GM18858 (cell line): ENCODE measurements around the gene ZNF652.
"Not testable (repeated sequence)": the region's sequence is repeated elsewhere in the genome, so short reads cannot be mapped to it uniquely, and the experiment has no call there.

Source experiments
- ATAC-seq: cut with Tn5 transposase; IDR thresholded peaks from one replicate; pipeline ENCODE4 v1.9.1; 2021; ENCODE audit not compliant: unreplicated experiment

Gene ZNF652

DNA sequence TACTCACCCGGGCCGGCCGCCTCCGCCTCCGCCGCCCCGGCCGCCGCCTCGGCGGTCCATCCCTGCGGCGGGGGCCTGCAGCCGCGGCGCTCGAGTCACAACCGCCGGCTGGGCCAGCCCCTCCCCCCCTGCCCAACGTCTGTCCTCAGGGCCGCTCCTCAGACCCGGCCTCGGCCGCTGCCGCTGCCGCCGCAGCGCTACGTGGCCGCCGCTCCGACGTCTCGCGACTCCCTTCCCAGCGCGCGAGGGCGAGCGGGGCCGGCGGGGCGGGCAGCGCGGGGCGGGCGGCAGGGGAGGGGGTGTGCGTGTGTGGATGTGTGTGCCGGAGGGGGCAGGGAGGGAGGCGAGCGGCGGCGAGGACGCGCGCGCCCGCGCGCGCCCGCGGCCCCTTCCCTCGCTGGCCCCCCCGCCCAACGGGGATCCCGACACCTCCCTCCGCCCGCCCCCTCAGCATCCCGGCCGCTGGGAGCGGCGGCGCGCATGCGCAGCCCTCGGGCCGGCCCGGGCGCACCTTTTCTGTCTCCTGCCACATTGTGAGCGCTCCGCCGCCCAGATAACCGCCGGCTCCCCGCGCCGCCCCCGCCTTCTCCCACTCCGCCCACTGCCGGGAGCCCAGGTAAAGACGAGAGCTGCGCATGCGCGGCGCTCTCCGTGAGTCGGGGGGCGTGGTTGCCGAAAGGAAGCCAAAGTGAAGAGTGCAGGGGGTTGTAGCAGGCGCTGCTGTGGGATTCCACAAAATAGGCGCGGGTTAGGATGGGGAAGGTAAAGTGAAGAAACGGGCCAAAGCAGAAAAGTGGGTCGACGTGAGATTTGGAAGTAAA is at the start of gene ZNF652:
Gene ZNF652, minus strand, starts transcription at position 349 of the 821 bp plus-strand sequence. CDS start 44,525 bp downstream, outside the sequence.
- ATAC-seq, result peak; percentile 27

DNA sequence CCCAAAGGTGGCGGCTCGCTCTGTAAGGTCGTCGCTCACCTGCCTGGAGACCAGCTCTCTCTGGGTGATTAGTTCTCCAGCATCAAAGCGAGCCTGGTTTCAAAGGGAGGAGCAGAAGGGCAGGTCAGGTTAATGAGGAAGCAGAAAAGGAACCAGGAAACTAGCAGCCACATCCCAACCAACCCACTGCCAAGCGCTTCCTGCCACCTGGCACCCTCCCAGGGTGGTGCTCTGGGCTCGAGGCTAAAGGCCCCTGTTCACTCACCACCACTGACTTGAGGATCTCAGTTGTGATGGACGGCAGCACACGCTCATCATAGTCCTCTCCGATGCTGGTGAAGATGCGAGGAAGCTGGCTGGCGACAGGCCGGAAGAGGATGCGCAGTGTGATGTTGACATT is 47.0 kb upstream of the ZNF652 start:
- no peak for ATAC-seq

- no peak for ATAC-seq
These were observed 46.0 kb upstream of the ZNF652 start for GRCh38 chr17:49407981-49408501.

DNA sequence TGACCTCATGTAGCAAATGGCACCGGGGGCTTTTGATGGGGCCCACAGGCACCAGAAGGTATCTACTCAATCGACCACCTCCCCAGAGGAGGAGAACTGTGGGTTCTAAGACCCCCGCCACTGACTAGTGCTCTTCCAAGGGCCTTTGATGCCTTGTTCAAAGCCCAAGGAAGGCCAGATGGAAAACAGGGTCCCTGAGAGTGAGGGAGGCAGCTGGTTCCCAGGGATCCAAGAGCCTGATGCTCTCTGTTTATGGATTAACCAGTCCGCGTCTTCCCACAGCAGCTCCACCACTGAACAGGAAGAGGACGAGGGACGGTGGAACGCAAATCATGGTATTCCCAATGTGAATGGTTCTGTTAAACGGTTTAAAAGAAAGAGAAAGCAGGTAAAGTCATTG is 45.0 kb upstream of the ZNF652 start:
- no peak for ATAC-seq

GRCh38 chr17:49406421-49407061 is 44.5 kb upstream of the ZNF652 start:
- no peak for ATAC-seq

DNA sequence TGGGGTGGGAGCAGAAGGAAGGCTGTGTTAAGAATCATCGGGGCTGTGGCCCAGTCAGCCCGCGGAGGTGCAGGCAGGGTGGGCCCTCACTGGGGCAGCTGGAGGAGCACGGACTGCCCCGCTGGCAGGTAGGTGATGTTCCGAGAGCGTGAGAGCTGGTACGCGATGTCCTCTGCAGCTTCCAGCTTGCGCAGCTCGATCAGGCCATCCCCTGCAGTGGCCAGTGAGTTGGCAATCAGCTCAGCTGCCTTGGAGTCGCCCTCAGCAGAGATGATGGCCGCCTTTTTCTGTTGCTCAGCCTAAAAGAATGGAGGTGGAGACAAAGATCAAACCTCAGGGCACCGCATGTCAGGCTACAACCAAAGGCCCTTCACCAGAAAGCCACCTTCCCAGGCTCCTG is 42.9 kb upstream of the ZNF652 start:
- no peak for ATAC-seq

GRCh38 chr17:49404361-49404760 is 42.3 kb upstream of the ZNF652 start:
- ATAC-seq, result no peak

GRCh38 chr17:49403514-49404289 is 41.7 kb upstream of the ZNF652 start:
- ATAC-seq, result no peak

- no peak for ATAC-seq
These were observed 40.7 kb upstream of the ZNF652 start for GRCh38 chr17:49402706-49403105.

- ATAC-seq, result no peak
These were observed 40.0 kb upstream of the ZNF652 start for GRCh38 chr17:49401971-49402611.

DNA sequence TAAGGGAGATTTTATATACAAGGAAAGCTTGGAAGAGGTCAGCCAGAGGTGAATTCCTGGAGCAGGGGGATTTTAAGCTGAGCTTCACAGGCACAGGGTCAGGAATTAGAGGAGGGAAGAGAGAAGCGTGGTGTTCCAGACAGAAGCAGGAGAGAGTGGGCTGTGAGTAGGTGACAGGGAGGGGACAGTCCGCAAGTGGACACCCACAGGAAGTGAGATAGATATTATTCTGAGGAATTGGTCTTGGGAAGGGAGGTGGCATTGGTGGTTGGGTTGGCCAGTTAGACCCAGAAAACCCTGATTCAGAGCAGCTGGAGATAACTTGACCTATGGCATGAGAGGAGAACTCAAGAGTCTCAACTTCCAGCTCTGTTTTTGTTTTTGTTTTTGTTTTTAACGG is 37.9 kb upstream of the ZNF652 start:
- ATAC-seq, result no peak

- no peak for ATAC-seq
These were observed 35.5 kb upstream of the ZNF652 start for GRCh38 chr17:49397586-49397985.

- ATAC-seq, result no peak
These were observed 31.6 kb upstream of the ZNF652 start for GRCh38 chr17:49393491-49394255.

- ATAC-seq, result no peak
These were observed 28.7 kb upstream of the ZNF652 start for GRCh38 chr17:49390548-49391324.

DNA sequence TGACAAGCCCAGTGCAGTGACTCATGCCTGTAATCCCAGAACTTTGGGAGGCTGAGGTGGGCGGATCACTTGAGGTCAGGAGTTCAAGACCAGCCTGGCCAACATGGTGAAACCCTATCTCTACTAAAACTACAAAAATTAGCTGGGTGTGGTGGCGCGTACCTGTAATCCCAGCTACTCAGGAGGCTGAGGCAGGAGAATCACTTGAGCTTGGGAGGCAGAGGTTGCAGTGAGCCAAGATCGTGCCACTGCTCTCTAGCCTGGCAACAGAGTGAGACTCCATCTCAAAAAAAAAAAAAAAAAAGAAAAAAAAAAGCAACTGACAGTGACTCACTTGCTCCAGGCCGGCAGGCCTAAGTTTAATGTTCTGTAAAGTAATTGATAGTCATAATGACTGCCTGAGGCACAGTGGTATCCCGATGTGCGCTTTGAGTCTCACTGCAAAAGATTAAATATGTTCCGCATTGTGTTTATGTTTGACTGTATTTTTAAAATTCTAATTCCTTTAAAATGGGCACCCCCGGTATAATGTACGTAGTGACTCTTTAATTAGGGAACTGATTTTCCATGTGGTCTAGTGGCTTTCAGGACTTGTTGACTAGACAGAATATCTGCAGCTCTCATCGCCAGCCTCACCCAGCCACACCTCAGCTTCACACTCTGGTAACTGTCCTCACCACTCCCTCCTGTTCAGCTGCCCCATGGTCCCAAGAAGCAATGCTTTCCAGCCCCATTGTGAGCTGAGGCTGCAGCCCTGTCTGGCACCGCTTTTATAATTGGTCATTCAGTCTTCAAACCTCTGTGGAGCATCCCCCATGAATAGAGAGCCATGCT is 27.7 kb upstream of the ZNF652 start:
- not testable (repeated sequence) for ATAC-seq

- ATAC-seq, result no peak
These were observed 26.9 kb upstream of the ZNF652 start for GRCh38 chr17:49388692-49389513.

DNA sequence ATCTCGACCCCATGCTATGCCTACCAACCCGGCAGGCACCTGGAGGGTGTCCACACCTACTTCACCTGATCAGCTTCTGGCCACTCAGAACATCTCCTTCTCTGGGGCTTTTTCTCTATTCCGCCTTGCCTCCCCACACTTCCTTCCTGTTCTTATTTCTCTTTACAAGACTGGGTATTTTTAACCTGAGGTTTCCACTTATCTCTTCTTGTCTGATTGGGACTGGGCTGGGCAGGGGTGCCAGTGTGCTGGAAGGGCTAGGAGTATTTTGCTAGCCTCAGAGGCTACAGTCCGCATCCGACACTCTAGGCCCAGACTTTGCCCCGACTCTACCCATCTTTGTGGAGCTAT is 26.2 kb upstream of the ZNF652 start:
- ATAC-seq, result peak; percentile 46
